Large intestine (tissue), 3 donors: ENCODE measurements around the gene RAI14. TPM values are rescaled to one million over a fixed set of nuclear protein-coding genes. Genes with fewer than 3 reads are reported as not detected.
A peak's percentile ranks its signal among the peaks of the same experiment; 100 is the strongest.

Experiments
- DNase-seq, 2 donors: peaks; one replicate each; pipeline versions ENCODE4 v3.0.0 to v3.0.0-alpha.2; 2013
- H3K27ac ChIP-seq: one replicate; pipeline ENCODE4 v1.5.1; 2013; ENCODE audit warnings: low read length
- H3K27me3 ChIP-seq: 2 replicates; pipeline ENCODE4 v1.6.1; 2013; ENCODE audit warnings: low read length; ENCODE audit not compliant: control insufficient read depth, insufficient read depth
- H3K36me3 ChIP-seq: 2 replicates; pipeline ENCODE4 v1.6.1; 2013; ENCODE audit warnings: low read length; ENCODE audit not compliant: control insufficient read depth, insufficient read depth
- H3K4me1 ChIP-seq: one replicate; pipeline ENCODE4 v1.6.1; 2013; ENCODE audit warnings: low read length; ENCODE audit not compliant: control insufficient read depth, insufficient read depth
- H3K4me3 ChIP-seq: one replicate; pipeline ENCODE4 v1.5.1; 2013; ENCODE audit warnings: low read length
- H3K9me3 ChIP-seq: one replicate; pipeline ENCODE4 v1.6.1; 2013; ENCODE audit warnings: mild to moderate bottlenecking, low read depth, low read length, moderate library complexity; ENCODE audit not compliant: control insufficient read depth
- WGBS: methylation state at CpG from one replicate; pipeline ENCODE4 v1.1.5; 2013; ENCODE audit warnings: low lambda C conversion rate; ENCODE audit not compliant: insufficient coverage; 5-methylcytosine and 5-hydroxymethylcytosine counted together
- polyA plus RNA-seq: library from polyadenylated mRNA; unstranded; fragments of 120-200 nt; gene quantifications from one replicate; pipeline ENCODE4 v1.2.1, GENCODE V29; 2013

RAI14 gene
- polyA plus RNA-seq, 1 donor: 15.8 TPM

- peak overlapping the region; percentile 79 for H3K27ac ChIP-seq
- WGBS: 77% methylated on average over 6 of the region's 7 CpGs
- DNase-seq: no peak
- no peaks in the 10 kb centered on the region for H3K27me3 ChIP-seq
- H3K4me3 ChIP-seq: no peak overlapping the region
- H3K4me1 ChIP-seq: peaks cover 17% of the 10 kb centered on the region
- peaks cover 3% of the 10 kb centered on the region for H3K36me3 ChIP-seq
- no peaks in the 10 kb centered on the region for H3K9me3 ChIP-seq
Observed at GRCh38 chr5:34688015-34688810, 32.1 kb downstream of the RAI14 start.

GRCh38 chr5:34690301-34690700, 34.2 kb downstream of the RAI14 start:
- Histone ChIP-seq H3K9me3 (no peaks in the 10 kb centered on the region), H3K4me3 (no peak overlapping the region), H3K4me1 (peaks cover 17% of the 10 kb centered on the region), H3K27ac (no peak overlapping the region), H3K27me3 (no peaks in the 10 kb centered on the region), H3K36me3 (peaks cover 3% of the 10 kb centered on the region)
- 90% methylated on average over 2 of the region's 8 CpGs for WGBS
- no peak for DNase-seq

GRCh38 chr5:34690898-34691297, 34.8 kb downstream of the RAI14 start:
- 88% methylated on average over 1 of the region's 2 CpGs for WGBS
- Histone ChIP-seq H3K4me1 (peaks cover 12% of the 10 kb centered on the region), H3K4me3 (no peak overlapping the region), H3K27me3 (no peaks in the 10 kb centered on the region), H3K36me3 (peaks cover 3% of the 10 kb centered on the region), H3K9me3 (no peaks in the 10 kb centered on the region), H3K27ac (no peak overlapping the region)
- no peak for DNase-seq

GRCh38 chr5:34691326-34691725, 35.2 kb downstream of the RAI14 start:
- H3K27me3 ChIP-seq: no peaks in the 10 kb centered on the region
- no peak overlapping the region for H3K4me3 ChIP-seq
- WGBS: 67% methylated on average over 1 of the region's 6 CpGs
- no peak overlapping the region for H3K27ac ChIP-seq
- peaks cover 11% of the 10 kb centered on the region for H3K4me1 ChIP-seq
- H3K9me3 ChIP-seq: no peaks in the 10 kb centered on the region
- H3K36me3 ChIP-seq: peaks cover 3% of the 10 kb centered on the region
- DNase-seq: no peak

- no peak overlapping the region for H3K4me3 ChIP-seq
- H3K27me3 ChIP-seq: no peaks in the 10 kb centered on the region
- peaks cover 3% of the 10 kb centered on the region for H3K36me3 ChIP-seq
- H3K9me3 ChIP-seq: no peaks in the 10 kb centered on the region
- H3K27ac ChIP-seq: no peak overlapping the region
- WGBS: 100% methylated on average over 1 of the region's 6 CpGs
- DNase-seq: no peak
- H3K4me1 ChIP-seq: peaks cover 5% of the 10 kb centered on the region
Observed at GRCh38 chr5:34692786-34693185, 36.7 kb downstream of the RAI14 start.

- Histone ChIP-seq H3K27me3 (no peaks in the 10 kb centered on the region), H3K27ac (no peak overlapping the region), H3K4me3 (no peak overlapping the region), H3K4me1 (peaks cover 7% of the 10 kb centered on the region), H3K9me3 (no peaks in the 10 kb centered on the region), H3K36me3 (peaks cover 3% of the 10 kb centered on the region)
- WGBS: 100% methylated on average over 1 of the region's 1 CpG
- no peak for DNase-seq
Observed at GRCh38 chr5:34694012-34694411, 37.9 kb downstream of the RAI14 start.

GRCh38 chr5:34694685-34695084, 38.6 kb downstream of the RAI14 start:
- no peaks in the 10 kb centered on the region for H3K27me3 ChIP-seq
- no peak for DNase-seq
- WGBS: 100% methylated on average over 1 of the region's 4 CpGs
- no peaks in the 10 kb centered on the region for H3K9me3 ChIP-seq
- peaks cover 10% of the 10 kb centered on the region for H3K4me1 ChIP-seq
- no peak overlapping the region for H3K4me3 ChIP-seq
- no peak overlapping the region for H3K27ac ChIP-seq
- no peaks in the 10 kb centered on the region for H3K36me3 ChIP-seq

- no peak for DNase-seq
- no CpG with 5 or more reads among the region's 1 CpG for WGBS
- no peak overlapping the region for H3K27ac ChIP-seq
- peaks cover 15% of the 10 kb centered on the region for H3K4me1 ChIP-seq
- H3K9me3 ChIP-seq: no peaks in the 10 kb centered on the region
- H3K27me3 ChIP-seq: no peaks in the 10 kb centered on the region
- H3K36me3 ChIP-seq: no peaks in the 10 kb centered on the region
- H3K4me3 ChIP-seq: no peak overlapping the region
Observed at GRCh38 chr5:34695275-34696027, 39.3 kb downstream of the RAI14 start.

- Histone ChIP-seq H3K27me3 (no peaks in the 10 kb centered on the region), H3K9me3 (no peaks in the 10 kb centered on the region), H3K4me1 (peaks cover 18% of the 10 kb centered on the region), H3K27ac (no peak overlapping the region), H3K4me3 (no peak overlapping the region), H3K36me3 (no peaks in the 10 kb centered on the region)
- DNase-seq: peak in 1 of 2 donors; percentile 31
- no CpG with 5 or more reads among the region's 3 CpGs for WGBS
Observed at GRCh38 chr5:34697308-34698108, 41.4 kb downstream of the RAI14 start.

- Histone ChIP-seq H3K27me3 (no peaks in the 10 kb centered on the region), H3K36me3 (no peaks in the 10 kb centered on the region), H3K9me3 (no peaks in the 10 kb centered on the region), H3K27ac (no peak overlapping the region), H3K4me1 (peaks cover 18% of the 10 kb centered on the region), H3K4me3 (no peak overlapping the region)
- DNase-seq: no peak
Observed at GRCh38 chr5:34698109-34698419, 41.9 kb downstream of the RAI14 start.
